H9 (cell line): ENCODE results near the gene DOCK1. TPM values are rescaled to one million over a fixed set of nuclear protein-coding genes. Genes with fewer than 3 reads are reported as not detected.

Experiments used
- DNase-seq: peaks from one replicate; pipeline ENCODE4 v3.0.0-alpha.2; 2017
- H2AFZ ChIP-seq: one replicate; pipeline ENCODE4 v1.6.1; 2013; ENCODE audit warnings: mild to moderate bottlenecking, low read length, control low read depth, moderate library complexity
- H2AK5ac ChIP-seq: 2 replicates; pipeline ENCODE4 v1.6.1; 2013; ENCODE audit warnings: low read length, control low read depth, mixed read lengths; ENCODE audit not compliant: insufficient read length
- H2BK120ac ChIP-seq: one replicate; pipeline ENCODE4 v1.6.1; 2013; ENCODE audit warnings: low read depth, mild to moderate bottlenecking, low read length, control low read depth, inconsistent platforms; ENCODE audit not compliant: poor library complexity, severe bottlenecking
- H2BK12ac ChIP-seq: 2 replicates; pipeline ENCODE4 v1.6.1; 2013; ENCODE audit warnings: low read length, control low read depth, mixed read lengths, low read depth; ENCODE audit not compliant: insufficient read length
- H2BK15ac ChIP-seq: 2 replicates; pipeline ENCODE4 v1.6.1; 2013; ENCODE audit warnings: low read depth, low read length, control low read depth
- H2BK20ac ChIP-seq: one replicate; pipeline ENCODE4 v1.6.1; 2013; ENCODE audit warnings: low read depth, mild to moderate bottlenecking, low read length, control low read depth, inconsistent platforms; ENCODE audit not compliant: poor library complexity, severe bottlenecking
- H2BK5ac ChIP-seq: 2 replicates; pipeline ENCODE4 v1.6.1; 2013; ENCODE audit warnings: low read length, control low read depth, mixed read lengths; ENCODE audit not compliant: insufficient read length
- H3K14ac ChIP-seq: 2 replicates; pipeline ENCODE4 v1.6.1; 2013; ENCODE audit warnings: low read length, control low read depth; ENCODE audit not compliant: insufficient read depth
- H3K18ac ChIP-seq: 2 replicates; pipeline ENCODE4 v1.6.1; 2013; ENCODE audit warnings: low read depth, mild to moderate bottlenecking, mixed read lengths, low read length, control low read depth; ENCODE audit not compliant: insufficient read length
- H3K23ac ChIP-seq: 2 replicates; pipeline ENCODE4 v1.6.1; 2013; ENCODE audit warnings: low read length, control low read depth, mixed read lengths, low read depth; ENCODE audit not compliant: insufficient read length
- H3K23me2 ChIP-seq: 2 replicates; pipeline ENCODE4 v1.6.1; 2013; ENCODE audit warnings: low read depth, mild to moderate bottlenecking, mixed read lengths, low read length, control low read depth; ENCODE audit not compliant: insufficient read length, poor library complexity, severe bottlenecking
- H3K27ac ChIP-seq: 2 replicates; pipeline ENCODE4 v1.5.1; 2013; ENCODE audit warnings: low read length, control low read depth, mixed read lengths, low read depth; ENCODE audit not compliant: insufficient read length
- H3K27me3 ChIP-seq: 2 replicates; pipeline ENCODE4 v1.6.1; 2013; ENCODE audit warnings: low read length, control low read depth, inconsistent platforms; ENCODE audit not compliant: insufficient read depth
- H3K4ac ChIP-seq: 2 replicates; pipeline ENCODE4 v1.6.1; 2013; ENCODE audit warnings: low read depth, mild to moderate bottlenecking, control low read depth, inconsistent platforms, low read length, moderate library complexity
- H3K4me1 ChIP-seq: 2 replicates; pipeline ENCODE4 v1.6.1; 2013; ENCODE audit warnings: low read length, control low read depth, inconsistent platforms; ENCODE audit not compliant: insufficient read depth
- H3K4me2 ChIP-seq: 2 replicates; pipeline ENCODE4 v1.6.1; 2013; ENCODE audit warnings: low read length, control low read depth, mixed read lengths; ENCODE audit not compliant: insufficient read length, insufficient read depth
- H3K56ac ChIP-seq: 2 replicates; pipeline ENCODE4 v1.6.1; 2013; ENCODE audit warnings: low read depth, mild to moderate bottlenecking, mixed read lengths, low read length, control low read depth; ENCODE audit not compliant: insufficient read length
- H3K79me1 ChIP-seq: 2 replicates; pipeline ENCODE4 v1.6.1; 2013; ENCODE audit warnings: low read depth, mild to moderate bottlenecking, moderate library complexity, low read length, control low read depth, inconsistent platforms; ENCODE audit not compliant: insufficient read depth, poor library complexity, severe bottlenecking
- H3K79me2 ChIP-seq: 2 replicates; pipeline ENCODE4 v1.6.1; 2013; ENCODE audit warnings: low read length, control low read depth, inconsistent platforms; ENCODE audit not compliant: insufficient read depth
- H3K9ac ChIP-seq: 2 replicates; pipeline ENCODE4 v1.6.1; 2013; ENCODE audit warnings: low read length, control low read depth, mixed read lengths; ENCODE audit not compliant: insufficient read length; ENCODE audit errors: extremely low read depth
- H3K9me3 ChIP-seq: one replicate; pipeline ENCODE4 v1.6.1; 2013; ENCODE audit warnings: low read depth, low read length, inconsistent platforms; ENCODE audit not compliant: control insufficient read depth
- H3T11ph ChIP-seq: one replicate; pipeline ENCODE4 v1.6.1; 2013; ENCODE audit warnings: mild to moderate bottlenecking, low read length, control low read depth, inconsistent platforms
- H4K20me1 ChIP-seq: one replicate; pipeline ENCODE4 v1.6.1; 2013; ENCODE audit not compliant: control insufficient read depth, insufficient read length, insufficient read depth
- H4K5ac ChIP-seq: 2 replicates; pipeline ENCODE4 v1.6.1; 2013; ENCODE audit warnings: low read depth, mild to moderate bottlenecking, mixed read lengths, low read length, control low read depth; ENCODE audit not compliant: insufficient read length
- H4K8ac ChIP-seq: replicated peaks from 2 replicates; pipeline ENCODE4 v1.6.1; 2013; ENCODE audit warnings: low read length, control low read depth, mixed read lengths, low read depth; ENCODE audit not compliant: insufficient read length
- H4K91ac ChIP-seq: 2 replicates; pipeline ENCODE4 v1.6.1; 2013; ENCODE audit warnings: low read depth, mild to moderate bottlenecking, moderate library complexity, mixed read lengths, low read length, control low read depth; ENCODE audit not compliant: insufficient read length
- H3K27ac Mint-ChIP-seq, 3 experiments: 2 replicates in 2 of 3; 3 replicates in 1 of 3; pipeline ENCODE4 v1.8.0; 2020 to 2021; ENCODE audit warnings: mixed read lengths in 3 of 3, mild to moderate bottlenecking in 1 of 3, moderate library complexity in 1 of 3
- H3K27me3 Mint-ChIP-seq: 2 replicates; pipeline ENCODE4 v1.8.0; 2021; ENCODE audit warnings: low read depth, mild to moderate bottlenecking, moderate library complexity, mixed read lengths
- H3K36me3 Mint-ChIP-seq, 3 experiments: 2 replicates in 2 of 3; 3 replicates in 1 of 3; pipeline ENCODE4 v1.8.0; 2020 to 2021; ENCODE audit warnings: low read depth in 3 of 3, mixed read lengths in 3 of 3; ENCODE audit not compliant: insufficient read depth in 1 of 3
- H3K4me1 Mint-ChIP-seq, 2 experiments: 2 replicates each; pipeline ENCODE4 v1.8.0; 2020; ENCODE audit warnings: mixed read lengths in 2 of 2
- H3K4me3 Mint-ChIP-seq, 2 experiments: 2 replicates in 1 of 2; 3 replicates in 1 of 2; pipeline ENCODE4 v1.8.0; 2020 to 2021; ENCODE audit warnings: mild to moderate bottlenecking in 2 of 2, mixed read lengths in 2 of 2, moderate library complexity in 1 of 2
- H3K9me3 Mint-ChIP-seq, 2 experiments: 2 replicates in 1 of 2; 3 replicates in 1 of 2; pipeline ENCODE4 v1.8.0; 2020; ENCODE audit warnings: mild to moderate bottlenecking in 2 of 2, mixed read lengths in 2 of 2, moderate library complexity in 1 of 2
- WGBS: extraction: QIAGEN DNeasy Blood & Tissue Kit; methylation state at CpG from one replicate; pipeline ENCODE4 v1.1.7; 2013; ENCODE audit warnings: missing lambda C conversion rate, low lambda C conversion rate, mixed read lengths; ENCODE audit not compliant: insufficient read length; ENCODE audit errors: extremely low coverage; 5-methylcytosine and 5-hydroxymethylcytosine counted together
- total RNA-seq: library from RNA; stranded (reverse); gene quantifications from 2 replicates; pipeline ENCODE4 v1.2.1, GENCODE V29; 2021
- TF ChIP-seq, protein P1 (sequence below): fragments of 200-600 bp; sonication (generic); conservative IDR thresholded peaks from 3 replicates; pipeline ENCODE4 v1.8.0; 2021; ENCODE audit warnings: antibody characterized with exemption, mild to moderate bottlenecking

The DOCK1 gene
- total RNA-seq, 1 experiment from 2014 or later: 57.0 TPM

DNA sequence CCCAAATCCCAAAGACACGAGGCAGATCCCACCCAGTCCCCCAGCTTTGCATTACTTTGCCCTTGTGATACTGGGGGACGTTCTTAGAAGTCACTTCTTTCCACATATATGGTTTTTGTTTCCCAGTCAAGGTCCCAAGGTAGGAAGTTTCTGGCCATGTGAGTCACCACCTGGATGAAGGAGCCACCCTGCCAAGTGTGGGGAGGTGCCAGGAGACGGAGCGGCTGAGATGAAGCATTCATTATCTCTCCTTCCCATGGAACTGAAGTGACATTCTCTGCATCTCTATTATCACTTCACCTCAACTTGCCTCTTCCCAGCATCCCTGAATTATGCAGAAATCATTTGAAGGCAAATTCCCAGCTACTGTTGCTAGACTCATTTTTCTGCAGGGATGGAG, 427.4 kb downstream of the DOCK1 start:
- Mint-ChIP-seq H3K4me3 (no peak overlapping the region), H3K9me3 (no peaks in the 10 kb centered on the region), H3K36me3 (no peaks in the 10 kb centered on the region), H3K27ac (peak overlapping the region in 1 of 3 experiments; percentile 6; a peak in 1 of 7 replicates), H3K4me1 (peaks cover 14 to 22% of the 10 kb centered on the region in 2 experiments), H3K27me3 (no peaks in the 10 kb centered on the region)
- Histone ChIP-seq H3K23ac (no peak overlapping the region), H3K4ac (no peak overlapping the region), H2BK15ac (no peak overlapping the region), H2BK20ac (no peak overlapping the region), H4K8ac (no peak overlapping the region), H3K79me1 (no peaks in the 10 kb centered on the region), H3K23me2 (no peaks in the 10 kb centered on the region), H3K18ac (no peak overlapping the region), H2BK12ac (no peak overlapping the region), H2AK5ac (no peak overlapping the region), H3K14ac (no peak overlapping the region), H3K4me2 (no peak overlapping the region), H2BK5ac (no peak overlapping the region), H3K9ac (no peak overlapping the region), H3K27me3 (no peaks in the 10 kb centered on the region), H3K4me1 (no peaks in the 10 kb centered on the region; the same call in 1 of the 2 replicates), H3K56ac (no peak overlapping the region), H3K9me3 (no peaks in the 10 kb centered on the region), H4K91ac (no peak overlapping the region), H2AFZ (no peak overlapping the region), H3K27ac (no peak overlapping the region), H4K20me1 (no peaks in the 10 kb centered on the region), H4K5ac (no peak overlapping the region), H3K79me2 (no peaks in the 10 kb centered on the region), H2BK120ac (no peak overlapping the region), H3T11ph (no peak overlapping the region)
- WGBS: no CpG with 5 or more reads among the region's 4 CpGs
- TF ChIP-seq, protein P1, sequence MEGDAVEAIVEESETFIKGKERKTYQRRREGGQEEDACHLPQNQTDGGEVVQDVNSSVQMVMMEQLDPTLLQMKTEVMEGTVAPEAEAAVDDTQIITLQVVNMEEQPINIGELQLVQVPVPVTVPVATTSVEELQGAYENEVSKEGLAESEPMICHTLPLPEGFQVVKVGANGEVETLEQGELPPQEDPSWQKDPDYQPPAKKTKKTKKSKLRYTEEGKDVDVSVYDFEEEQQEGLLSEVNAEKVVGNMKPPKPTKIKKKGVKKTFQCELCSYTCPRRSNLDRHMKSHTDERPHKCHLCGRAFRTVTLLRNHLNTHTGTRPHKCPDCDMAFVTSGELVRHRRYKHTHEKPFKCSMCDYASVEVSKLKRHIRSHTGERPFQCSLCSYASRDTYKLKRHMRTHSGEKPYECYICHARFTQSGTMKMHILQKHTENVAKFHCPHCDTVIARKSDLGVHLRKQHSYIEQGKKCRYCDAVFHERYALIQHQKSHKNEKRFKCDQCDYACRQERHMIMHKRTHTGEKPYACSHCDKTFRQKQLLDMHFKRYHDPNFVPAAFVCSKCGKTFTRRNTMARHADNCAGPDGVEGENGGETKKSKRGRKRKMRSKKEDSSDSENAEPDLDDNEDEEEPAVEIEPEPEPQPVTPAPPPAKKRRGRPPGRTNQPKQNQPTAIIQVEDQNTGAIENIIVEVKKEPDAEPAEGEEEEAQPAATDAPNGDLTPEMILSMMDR: no peak
- DNase-seq: no peak
